PC-9 (cell line): ENCODE measurements around the gene APOA4. TPM values are rescaled to one million over a fixed set of nuclear protein-coding genes. Genes with fewer than 3 reads are reported as not detected.

Experiments
- BruUV-seq: library from RNA; stranded (reverse); fragments of 400-500 nt; replicated peaks from 2 replicates; lab custom pipeline; 2021; lab: Mats Ljungman, UMichigan
- CTCF ChIA-PET: fragments of 300-600 bp; sonication (Branson Sonifier 250); formaldehyde crosslinking; loops from one replicate; lab custom pipeline; 2022; ENCODE audit warnings: antibody characterized with exemption; lab: Charles Lee
- POLR2A ChIA-PET: fragments of 300-600 bp; sonication (Branson Sonifier 250); formaldehyde crosslinking; loops from one replicate; lab custom pipeline; 2022; ENCODE audit warnings: antibody characterized with exemption; ENCODE audit not compliant: unreplicated experiment; lab: Charles Lee
- DNase-seq, 2 experiments: peaks; one replicate each; pipeline versions ENCODE4 v3.0.0 to v3.0.0-alpha.2; 2015 to 2022; ENCODE audit warnings: mixed read lengths in 1 of 2
- H2AFZ ChIP-seq: fragments of 200-600 bp; sonication (generic); 2 replicates; pipeline ENCODE4 v1.8.1; 2017; ENCODE audit warnings: antibody characterized with exemption
- H3F3A ChIP-seq: fragments of 200-600 bp; sonication (generic); 2 replicates; pipeline ENCODE4 v1.8.1; 2017; ENCODE audit warnings: antibody characterized with exemption, mild to moderate bottlenecking, low read depth; ENCODE audit not compliant: insufficient read depth
- H3K27ac ChIP-seq: fragments of 200-600 bp; sonication (generic); 2 replicates; pipeline ENCODE4 v1.6.1; 2016; ENCODE audit warnings: mixed run types
- H3K27me3 ChIP-seq: fragments of 200-600 bp; sonication (generic); 2 replicates; pipeline ENCODE4 v1.6.1; 2016; ENCODE audit warnings: low read depth, mixed run types; ENCODE audit not compliant: insufficient read depth
- H3K36me3 ChIP-seq: fragments of 200-600 bp; sonication (generic); 2 replicates; pipeline ENCODE4 v1.6.1; 2016; ENCODE audit warnings: low read depth, mixed run types
- H3K4me1 ChIP-seq: fragments of 200-600 bp; sonication (generic); replicated peaks from 2 replicates; pipeline ENCODE4 v1.6.1; 2016; ENCODE audit warnings: mixed run types; ENCODE audit not compliant: insufficient read depth
- H3K4me2 ChIP-seq: fragments of 200-600 bp; sonication (generic); 2 replicates; pipeline ENCODE4 v1.6.1; 2017; ENCODE audit warnings: mixed run types
- H3K4me3 ChIP-seq: fragments of 200-600 bp; sonication (generic); 2 replicates; pipeline ENCODE4 v1.6.1; 2016; ENCODE audit warnings: mixed run types
- H3K79me2 ChIP-seq: fragments of 200-600 bp; sonication (generic); 2 replicates; pipeline ENCODE4 v1.6.1; 2017; ENCODE audit warnings: low read depth, mixed run types
- H3K9me2 ChIP-seq: fragments of 200-600 bp; sonication (generic); 2 replicates; pipeline ENCODE4 v1.8.1; 2017; ENCODE audit warnings: mild to moderate bottlenecking; ENCODE audit not compliant: insufficient read depth
- H3K9me3 ChIP-seq: fragments of 200-600 bp; sonication (generic); 2 replicates; pipeline ENCODE4 v1.8.1; 2016; ENCODE audit warnings: low read depth; ENCODE audit not compliant: insufficient read depth
- H4K20me1 ChIP-seq: fragments of 200-600 bp; sonication (generic); 2 replicates; pipeline ENCODE4 v1.8.1; 2017; ENCODE audit not compliant: insufficient read depth
- EZH2 ChIP-seq: fragments of 200-600 bp; sonication (generic); IDR thresholded peaks from 2 replicates; pipeline ENCODE4 v1.8.0; 2017; ENCODE audit warnings: antibody characterized with exemption, low read depth
- intact Hi-C: fragments of 100-400 bp; cut with micrococcal nuclease; formaldehyde crosslinking; loops from one replicate; pipeline ENCODE4 v1.10.0; 2022; ENCODE audit not compliant: unreplicated experiment
- total RNA-seq: library from RNA; stranded (reverse); gene quantifications from 2 replicates; pipeline ENCODE4 v1.2.3, GENCODE V29; 2021
- TF ChIP-seq, protein P1 (sequence below): fragments of 200-600 bp; sonication (generic); conservative IDR thresholded peaks from 2 replicates; pipeline ENCODE4 v1.6.1; 2017; ENCODE audit warnings: mixed run types, antibody characterized with exemption, mild to moderate bottlenecking, moderate library complexity

Gene APOA4
- total RNA-seq, 1 experiment from 2014 or later: not detected

DNA sequence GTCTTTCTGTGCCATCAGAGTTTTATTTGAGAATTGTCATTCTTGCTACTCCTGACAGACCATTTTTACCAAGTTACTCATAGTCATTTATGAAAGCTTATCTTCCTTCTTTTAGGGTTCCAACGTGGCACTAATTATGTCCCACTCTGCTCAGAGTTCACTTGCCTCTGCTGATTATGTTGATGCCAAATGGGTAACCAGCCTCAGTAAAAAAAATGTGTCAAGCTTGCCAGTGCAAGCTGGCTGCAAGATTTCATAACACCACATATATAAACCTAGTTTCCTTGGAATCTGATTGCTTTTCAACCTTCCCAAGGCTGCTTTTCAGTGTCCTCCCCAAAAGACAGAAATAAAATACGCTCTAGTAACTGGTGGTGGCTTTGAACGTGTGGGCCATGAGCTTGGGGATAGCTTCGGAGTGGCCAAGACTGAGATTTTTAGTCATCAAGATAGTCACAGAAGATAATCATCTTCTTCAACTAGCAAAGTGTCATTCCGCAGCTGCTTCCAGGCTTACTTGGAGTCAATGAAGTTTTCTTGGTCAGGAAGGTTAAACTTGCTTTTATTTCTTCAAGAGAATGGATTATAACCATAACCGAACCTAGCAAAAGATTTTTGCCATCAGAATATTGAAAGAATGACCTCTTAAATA lies 43.8 kb upstream of the APOA4 start:
- BruUV-seq: no TSS peak
- no peaks in the 10 kb centered on the region for H3K9me2 ChIP-seq
- no peak overlapping the region for H3K4me3 ChIP-seq
- DNase-seq: no peak
- intact Hi-C loops: no loop called here
- H2AFZ ChIP-seq: no peak overlapping the region
- no peak overlapping the region for H3K4me2 ChIP-seq
- no peak overlapping the region for H3K27ac ChIP-seq
- 0 out of 2 replicates have a peak, but pooled peaks cover under 1% of the 10 kb centered on the region for H3K4me1 ChIP-seq
- no peaks in the 10 kb centered on the region for H3K9me3 ChIP-seq
- CTCF ChIA-PET: no interaction called here
- no peaks in the 10 kb centered on the region for H3F3A ChIP-seq
- H3K36me3 ChIP-seq: peaks cover 12% of the 10 kb centered on the region; the same call in 1 of the 2 replicates
- TF ChIP-seq, protein P1, sequence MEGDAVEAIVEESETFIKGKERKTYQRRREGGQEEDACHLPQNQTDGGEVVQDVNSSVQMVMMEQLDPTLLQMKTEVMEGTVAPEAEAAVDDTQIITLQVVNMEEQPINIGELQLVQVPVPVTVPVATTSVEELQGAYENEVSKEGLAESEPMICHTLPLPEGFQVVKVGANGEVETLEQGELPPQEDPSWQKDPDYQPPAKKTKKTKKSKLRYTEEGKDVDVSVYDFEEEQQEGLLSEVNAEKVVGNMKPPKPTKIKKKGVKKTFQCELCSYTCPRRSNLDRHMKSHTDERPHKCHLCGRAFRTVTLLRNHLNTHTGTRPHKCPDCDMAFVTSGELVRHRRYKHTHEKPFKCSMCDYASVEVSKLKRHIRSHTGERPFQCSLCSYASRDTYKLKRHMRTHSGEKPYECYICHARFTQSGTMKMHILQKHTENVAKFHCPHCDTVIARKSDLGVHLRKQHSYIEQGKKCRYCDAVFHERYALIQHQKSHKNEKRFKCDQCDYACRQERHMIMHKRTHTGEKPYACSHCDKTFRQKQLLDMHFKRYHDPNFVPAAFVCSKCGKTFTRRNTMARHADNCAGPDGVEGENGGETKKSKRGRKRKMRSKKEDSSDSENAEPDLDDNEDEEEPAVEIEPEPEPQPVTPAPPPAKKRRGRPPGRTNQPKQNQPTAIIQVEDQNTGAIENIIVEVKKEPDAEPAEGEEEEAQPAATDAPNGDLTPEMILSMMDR: no peak
- no peak for TF ChIP-seq EZH2
- H4K20me1 ChIP-seq: no peaks in the 10 kb centered on the region
- POLR2A ChIA-PET: no interaction called here
- H3K27me3 ChIP-seq: no peaks in the 10 kb centered on the region
- H3K79me2 ChIP-seq: no peaks in the 10 kb centered on the region

DNA sequence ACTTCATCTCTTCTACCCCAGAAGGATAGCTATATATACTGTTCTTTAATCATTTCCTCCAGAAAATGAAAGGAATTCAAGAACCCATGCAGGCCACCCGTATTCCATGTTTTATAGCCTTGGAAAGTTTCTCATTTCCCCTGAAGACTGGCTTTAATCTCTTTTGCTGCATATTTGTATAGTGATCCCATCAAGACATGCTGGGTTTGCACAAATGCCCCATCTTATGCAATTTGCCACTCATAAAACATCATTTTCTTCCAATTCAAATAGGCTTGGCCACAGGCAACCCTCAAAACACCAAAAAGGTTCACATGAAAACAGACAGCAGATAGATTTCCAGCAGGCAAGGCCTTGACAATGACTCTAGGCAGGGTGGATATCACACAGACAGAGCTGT lies 42.6 kb upstream of the APOA4 start:
- intact Hi-C loops: no loop called here
- Histone ChIP-seq H2AFZ (no peak overlapping the region), H3K27ac (no peak overlapping the region), H3K4me2 (no peak overlapping the region), H3F3A (peaks cover 9% of the 10 kb centered on the region; the same call in 1 of the 2 replicates), H3K36me3 (peaks cover 19% of the 10 kb centered on the region), H3K9me3 (no peaks in the 10 kb centered on the region), H3K79me2 (no peaks in the 10 kb centered on the region), H3K27me3 (no peaks in the 10 kb centered on the region), H3K9me2 (no peaks in the 10 kb centered on the region), H3K4me3 (no peak overlapping the region), H3K4me1 (0 out of 2 replicates have a peak, but pooled peaks cover 6% of the 10 kb centered on the region), H4K20me1 (no peaks in the 10 kb centered on the region)
- no peak for TF ChIP-seq EZH2
- TF ChIP-seq, protein P1: no peak
- CTCF ChIA-PET: no interaction called here
- DNase-seq: no peak
- POLR2A ChIA-PET: no interaction called here
- BruUV-seq: no TSS peak

DNA sequence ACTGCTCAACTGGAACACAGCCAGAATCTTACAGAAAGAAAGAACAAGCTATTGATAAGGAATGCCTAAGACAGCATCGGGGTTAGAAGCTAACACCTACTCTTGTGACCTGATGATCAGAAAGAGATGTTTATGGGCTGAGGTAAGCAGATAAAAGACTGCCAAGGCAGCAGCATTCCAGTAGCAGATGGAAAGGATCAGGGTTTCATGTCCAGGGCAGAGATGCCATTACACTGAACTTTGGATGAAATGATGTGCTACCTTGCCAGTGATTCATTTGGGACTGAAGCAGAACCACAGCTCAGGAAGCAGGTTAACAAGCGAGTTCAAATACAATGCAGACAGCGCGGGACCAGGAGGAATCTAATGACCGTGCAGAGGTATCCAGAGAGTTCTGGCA lies 41.4 kb upstream of the APOA4 start:
- H4K20me1 ChIP-seq: no peaks in the 10 kb centered on the region
- H3K79me2 ChIP-seq: no peaks in the 10 kb centered on the region
- intact Hi-C loops: no loop called here
- 0 out of 2 replicates have a peak, but pooled peaks cover 6% of the 10 kb centered on the region for H3K4me1 ChIP-seq
- no peak overlapping the region for H3K4me2 ChIP-seq
- CTCF ChIA-PET: no interaction called here
- peaks cover 9% of the 10 kb centered on the region; the same call in 1 of the 2 replicates for H3F3A ChIP-seq
- H3K27ac ChIP-seq: no peak overlapping the region
- no peak for DNase-seq
- no peaks in the 10 kb centered on the region for H3K27me3 ChIP-seq
- no peaks in the 10 kb centered on the region for H3K9me2 ChIP-seq
- H2AFZ ChIP-seq: no peak overlapping the region
- POLR2A ChIA-PET: no interaction called here
- peaks cover 24% of the 10 kb centered on the region for H3K36me3 ChIP-seq
- H3K4me3 ChIP-seq: no peak overlapping the region
- TF ChIP-seq EZH2: no peak
- TF ChIP-seq, protein P1: no peak
- BruUV-seq: no TSS peak
- H3K9me3 ChIP-seq: no peaks in the 10 kb centered on the region
